ENCODE measurements around the gene TGFBR2. TPM values are rescaled to one million over a fixed set of nuclear protein-coding genes. Genes with fewer than 3 reads are reported as not detected.

The TGFBR2 gene
- total RNA-seq, 1 donor from 2014 or later: 177 TPM

GRCh38 chr3:30637310-30638219 lies 31.2 kb downstream of the TGFBR2 start:
- DNase-seq (ENCODE audit: low spot score): no peak

GRCh38 chr3:30638685-30639412 lies 32.4 kb downstream of the TGFBR2 start:
- no peak for DNase-seq (ENCODE audit: low spot score)

GRCh38 chr3:30639937-30640336 lies 33.5 kb downstream of the TGFBR2 start:
- DNase-seq (ENCODE audit: low spot score): no peak

GRCh38 chr3:30640851-30641250 lies 34.5 kb downstream of the TGFBR2 start:
- DNase-seq (ENCODE audit: low spot score): no peak

GRCh38 chr3:30641416-30642251 lies 35.2 kb downstream of the TGFBR2 start:
- no peak for DNase-seq (ENCODE audit: low spot score)

- no peak for DNase-seq (ENCODE audit: low spot score)
Observed at GRCh38 chr3:30642849-30643361, 36.5 kb downstream of the TGFBR2 start.

GRCh38 chr3:30643763-30644462 lies 37.5 kb downstream of the TGFBR2 start:
- no peak for DNase-seq (ENCODE audit: low spot score)

- peak; percentile 57 for DNase-seq (ENCODE audit: low spot score)
Observed at GRCh38 chr3:30644615-30645014, 38.2 kb downstream of the TGFBR2 start.

- DNase-seq (ENCODE audit: low spot score): no peak
Observed at GRCh38 chr3:30645077-30645476, 38.7 kb downstream of the TGFBR2 start.

- DNase-seq (ENCODE audit: low spot score): no peak
Observed at GRCh38 chr3:30646181-30646876, 39.9 kb downstream of the TGFBR2 start.

GRCh38 chr3:30646961-30647752 lies 40.8 kb downstream of the TGFBR2 start:
- DNase-seq (ENCODE audit: low spot score): no peak

GRCh38 chr3:30648670-30649357 lies 42.4 kb downstream of the TGFBR2 start:
- DNase-seq (ENCODE audit: low spot score): no peak

- no peak for DNase-seq (ENCODE audit: low spot score)
Observed at GRCh38 chr3:30649572-30650318, 43.3 kb downstream of the TGFBR2 start.

- no peak for DNase-seq (ENCODE audit: low spot score)
Observed at GRCh38 chr3:30650348-30650995, 44.1 kb downstream of the TGFBR2 start.

- no peak for DNase-seq (ENCODE audit: low spot score)
Observed at GRCh38 chr3:30654269-30654668, 47.9 kb downstream of the TGFBR2 start.

- DNase-seq (ENCODE audit: low spot score): no peak
Observed at GRCh38 chr3:30655187-30655812, 48.9 kb downstream of the TGFBR2 start.

GRCh38 chr3:30656624-30657141 lies 50.3 kb downstream of the TGFBR2 start:
- DNase-seq (ENCODE audit: low spot score): no peak

Measured in ureter (tissue), 1 donor.